HG03280 (cell line): Measurements from ENCODE around the gene FSTL1.

Experiments
- ATAC-seq: cut with Tn5 transposase; IDR thresholded peaks from one replicate; pipeline ENCODE4 v1.9.1; 2021; ENCODE audit warnings: mild to moderate bottlenecking, moderate library complexity; ENCODE audit not compliant: unreplicated experiment

Gene FSTL1

DNA sequence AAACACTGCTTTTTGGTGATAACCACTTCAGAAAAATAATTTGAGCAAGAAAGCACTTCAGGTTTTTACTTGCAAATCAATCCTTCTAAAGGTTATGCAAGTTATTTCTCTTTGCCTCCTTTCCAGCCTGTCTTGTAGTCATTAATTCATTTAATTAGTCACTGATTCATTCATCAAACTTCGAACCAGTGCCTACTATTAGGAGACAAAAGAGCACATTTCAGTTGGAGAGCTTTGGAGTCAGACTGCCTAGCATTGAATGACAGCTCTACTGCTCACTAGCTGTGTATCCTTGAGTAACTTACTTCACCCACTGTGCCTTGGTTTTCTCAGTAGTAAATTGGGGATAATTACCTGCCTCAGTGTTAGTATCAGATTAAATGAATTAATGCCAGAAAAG lies 86.7 kb downstream of the FSTL1 start:
- ATAC-seq = no peak

DNA sequence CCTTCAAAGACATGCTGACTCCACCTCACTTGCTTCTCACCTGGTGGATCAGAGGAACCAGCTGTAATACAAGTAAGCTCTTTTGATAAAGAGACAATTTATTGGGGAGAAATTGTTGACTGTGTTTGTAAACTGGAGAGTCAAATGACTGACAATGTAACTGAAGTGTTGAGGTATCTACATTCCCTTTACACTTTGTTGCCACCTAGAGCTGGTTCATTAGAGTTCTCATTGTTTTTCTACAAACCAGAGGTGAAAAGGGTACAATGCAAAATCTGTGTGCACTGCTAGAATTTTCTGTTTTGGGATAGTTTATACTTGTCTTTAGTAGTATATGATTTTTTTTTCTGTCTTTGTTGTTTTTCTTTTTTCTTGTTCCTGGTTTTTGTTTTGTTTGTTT lies 93.0 kb downstream of the FSTL1 start:
- ATAC-seq = no peak

DNA sequence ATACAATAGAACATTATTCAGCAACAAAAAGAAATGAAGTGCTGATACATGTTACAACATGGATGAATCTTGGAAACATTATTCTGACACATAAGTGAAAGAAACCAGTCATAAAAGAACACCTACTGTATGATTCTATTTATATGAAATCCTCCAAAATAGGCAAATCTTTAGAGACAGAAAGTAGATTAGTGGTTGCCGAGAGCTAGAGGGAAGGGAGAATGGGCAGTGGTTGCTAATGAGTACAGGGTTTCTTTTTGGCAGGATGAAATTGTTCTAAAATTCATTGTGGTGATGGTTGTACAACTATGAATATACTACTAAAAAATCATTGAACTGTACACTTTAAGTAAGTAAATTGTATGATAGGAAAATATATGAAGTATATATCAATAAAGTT lies 95.3 kb downstream of the FSTL1 start:
- ATAC-seq = peak; percentile 49

DNA sequence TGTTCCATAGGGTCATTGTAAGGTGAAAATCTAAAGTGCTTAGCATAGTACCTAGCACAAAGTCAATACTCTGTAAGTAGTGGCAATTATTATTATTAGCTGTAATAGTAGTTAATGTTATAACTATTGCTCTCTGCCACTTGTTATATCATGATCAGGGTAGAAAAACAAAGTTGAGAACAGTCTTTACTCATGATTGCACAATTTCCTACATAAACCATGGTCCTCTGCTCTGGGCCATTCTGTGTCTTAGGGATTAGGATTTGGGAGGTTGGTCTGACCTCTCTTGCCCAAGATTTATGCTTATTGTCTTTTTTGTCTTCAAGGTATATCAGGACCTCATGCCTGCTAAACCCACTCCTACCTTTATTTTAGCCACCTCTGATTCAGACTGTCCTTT lies 97.3 kb downstream of the FSTL1 start:
- ATAC-seq = no peak

DNA sequence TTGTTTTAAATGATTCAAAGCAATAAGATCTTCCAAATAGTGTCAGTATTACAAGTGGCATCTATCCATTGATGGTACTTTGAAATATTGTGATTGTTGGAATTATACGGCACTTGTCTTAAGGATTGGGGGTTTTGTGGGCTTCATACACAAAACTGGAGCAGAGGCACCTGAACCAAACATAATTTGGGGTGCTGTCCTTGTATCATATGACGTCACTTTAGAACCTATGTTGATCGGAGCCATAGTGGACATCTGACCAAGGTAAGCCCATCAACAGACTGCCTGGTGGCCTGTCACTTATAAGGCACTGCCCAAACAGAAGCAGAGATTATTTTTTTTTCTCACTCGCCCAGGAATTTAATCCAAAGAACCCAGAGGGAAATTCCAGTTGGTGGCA lies 98.8 kb downstream of the FSTL1 start:
- no peak for ATAC-seq

DNA sequence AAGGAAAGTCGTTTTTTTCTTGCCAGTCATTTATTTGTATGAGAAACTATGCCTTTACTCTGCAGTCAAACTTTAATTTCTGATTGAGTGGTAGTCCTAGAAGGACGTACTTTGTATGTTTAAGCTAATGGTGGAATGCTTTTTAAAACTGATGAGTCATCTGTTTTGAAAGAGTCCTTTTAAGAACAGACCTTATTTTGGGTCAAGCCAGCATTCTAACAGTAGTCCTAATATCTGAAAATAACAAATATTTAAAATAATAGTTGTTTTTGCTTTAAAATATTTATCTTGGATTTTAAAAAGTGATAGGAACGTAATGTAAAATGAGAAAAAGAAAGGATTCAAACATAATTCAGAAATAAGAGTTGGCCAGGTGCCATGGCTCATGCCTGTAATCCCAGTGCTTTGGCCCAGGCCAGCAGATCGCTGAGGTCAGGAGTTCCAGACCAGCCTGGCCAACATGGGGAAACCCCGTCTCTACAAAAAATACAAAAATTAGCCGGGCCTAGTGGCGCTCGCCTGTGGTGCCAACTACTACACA lies 100.3 kb downstream of the FSTL1 start:
- no peak for ATAC-seq

DNA sequence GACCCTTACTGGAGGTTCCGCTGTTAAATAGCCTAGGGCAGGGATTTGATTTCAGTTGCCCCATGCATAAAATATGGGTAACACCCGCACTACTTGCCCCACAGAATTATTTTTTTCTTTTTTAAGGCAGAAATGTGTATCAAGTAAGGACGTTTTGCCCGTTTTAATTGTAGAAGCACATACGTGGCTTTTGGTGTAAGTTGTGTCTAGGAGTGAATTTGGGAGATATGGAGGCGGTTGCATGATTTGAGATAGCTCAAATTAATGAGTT lies 101.0 kb downstream of the FSTL1 start:
- no peak for ATAC-seq

DNA sequence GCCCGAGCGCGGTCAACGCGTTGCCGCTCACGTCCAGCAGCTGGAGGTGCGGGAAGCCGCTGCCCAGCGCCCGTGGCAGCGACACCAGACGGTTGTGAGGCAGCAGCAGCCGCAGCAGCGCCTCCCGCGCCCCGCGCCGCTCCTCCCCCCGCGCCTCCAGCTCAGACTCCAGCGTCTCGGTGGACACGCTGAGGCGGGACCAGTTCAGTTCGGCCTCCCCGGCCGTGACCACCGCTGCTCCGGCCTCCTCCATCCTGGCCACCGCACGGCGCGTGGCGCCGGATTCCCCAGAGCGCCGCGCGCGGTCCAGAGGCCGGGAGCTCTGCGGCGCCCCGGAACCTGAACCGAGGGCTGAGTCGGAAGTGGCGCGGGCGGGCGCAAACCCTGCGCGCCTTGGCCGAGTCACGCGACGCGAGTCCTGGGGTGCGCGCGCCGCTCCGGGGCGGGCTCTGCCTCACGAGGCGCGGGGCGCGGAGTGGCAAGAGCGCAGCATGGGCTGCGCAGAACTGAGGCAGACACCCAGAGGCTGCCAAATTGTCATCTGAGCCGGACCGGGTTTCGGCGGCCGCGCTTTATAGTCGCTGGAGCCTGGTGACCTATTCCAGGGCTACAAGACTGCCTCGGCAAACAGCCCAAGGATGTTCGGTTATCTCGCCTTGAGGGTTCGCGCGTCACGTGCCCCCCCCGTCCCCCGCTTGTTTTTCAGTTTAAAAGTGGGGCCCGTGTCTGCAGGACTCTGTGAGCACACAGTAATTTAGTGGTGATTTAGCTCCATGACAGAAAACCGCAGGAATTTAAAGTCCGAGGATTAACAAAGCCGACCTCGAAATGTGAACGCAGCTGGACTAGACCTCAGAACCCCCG lies 101.6 kb downstream of the FSTL1 start, which contains the start of gene LRRC58:
LRRC58 (minus strand) TSS at position 364 of the 864 bp plus-strand sequence; CDS start at position 253, 111 bp downstream.
- peak; percentile 90 for ATAC-seq

DNA sequence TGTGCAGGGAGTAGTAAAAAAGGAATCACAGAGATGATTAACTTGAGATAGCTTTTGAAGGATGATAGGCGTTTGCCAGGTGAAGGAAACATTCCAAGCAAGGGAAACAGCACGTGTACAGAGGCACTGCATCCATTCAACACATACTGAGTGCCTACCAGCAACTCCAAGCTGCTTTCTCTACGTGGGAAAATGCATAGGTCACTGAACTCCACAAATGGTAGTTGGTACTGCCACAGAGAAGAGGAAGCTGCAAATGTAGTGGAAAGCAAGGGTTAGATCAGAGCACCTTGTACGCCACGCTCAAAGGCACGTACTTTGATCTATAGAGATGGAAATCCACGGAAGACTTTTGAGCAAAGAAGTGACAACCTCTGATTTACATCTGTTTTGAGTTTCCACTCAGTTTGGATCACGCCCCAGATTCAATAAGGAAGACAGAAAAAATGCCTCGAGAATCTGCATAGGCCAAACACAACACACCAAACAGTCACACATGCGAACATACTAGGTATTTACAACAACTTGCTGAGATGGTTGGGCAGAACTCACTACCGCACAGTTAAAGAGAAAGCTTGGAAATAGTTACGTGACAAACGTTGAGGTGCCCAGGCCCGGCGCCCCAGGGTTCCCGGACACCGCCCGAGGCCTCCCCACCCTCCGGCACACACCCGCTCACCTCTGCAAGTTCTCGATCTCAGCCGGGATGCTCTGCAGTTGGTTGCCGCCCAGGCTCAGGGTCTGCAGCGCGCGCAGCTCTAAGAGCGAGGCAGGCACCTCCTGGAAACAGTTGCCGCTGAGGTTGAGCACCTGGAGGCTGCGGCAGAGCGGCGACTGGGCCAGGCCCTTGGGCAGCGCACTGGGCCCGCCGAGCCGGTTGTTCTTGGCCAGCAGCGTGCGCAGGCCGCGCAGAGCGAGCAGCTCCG lies 102.5 kb downstream of the FSTL1 start:
- ATAC-seq = peak; percentile 51

DNA sequence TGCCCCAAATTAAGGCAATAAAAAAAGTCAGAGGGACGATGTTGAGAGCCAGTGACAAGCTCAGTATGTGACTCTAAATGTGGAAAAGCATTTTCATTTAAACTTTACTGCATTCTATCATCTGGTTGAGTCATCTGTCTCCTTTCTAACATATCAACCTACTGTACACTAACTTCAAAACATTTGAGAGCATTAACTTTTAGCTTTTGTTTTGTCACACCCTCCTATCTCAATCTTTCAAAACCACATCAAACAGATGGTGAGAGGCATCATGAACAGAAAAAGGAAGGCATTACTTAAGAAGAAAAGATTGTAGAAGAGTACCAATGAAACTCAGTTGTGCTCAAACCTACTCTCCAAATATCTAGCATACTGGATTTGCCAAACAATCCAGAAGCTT lies 106.4 kb downstream of the FSTL1 start:
- no peak for ATAC-seq
